HuH-7.5 (cell line): ENCODE data around the gene SNCB.
"Not testable (repeated sequence)": the region's sequence is repeated elsewhere in the genome, so short reads cannot be mapped to it uniquely, and the experiment has no call there.

ENCODE experiments used
- DNase-seq: peaks from one replicate; pipeline ENCODE4 v3.0.0; 2011; ENCODE audit warnings: low spot score

Gene SNCB

GRCh38 chr5:176597417-176598389 lies 32.6 kb downstream of the SNCB start:
- DNase-seq = no peak

- peak; percentile 71 for DNase-seq
Measured at GRCh38 chr5:176596689-176597416, 33.5 kb downstream of the SNCB start.

- no peak for DNase-seq
Measured at GRCh38 chr5:176596069-176596644, 34.2 kb downstream of the SNCB start.

DNA sequence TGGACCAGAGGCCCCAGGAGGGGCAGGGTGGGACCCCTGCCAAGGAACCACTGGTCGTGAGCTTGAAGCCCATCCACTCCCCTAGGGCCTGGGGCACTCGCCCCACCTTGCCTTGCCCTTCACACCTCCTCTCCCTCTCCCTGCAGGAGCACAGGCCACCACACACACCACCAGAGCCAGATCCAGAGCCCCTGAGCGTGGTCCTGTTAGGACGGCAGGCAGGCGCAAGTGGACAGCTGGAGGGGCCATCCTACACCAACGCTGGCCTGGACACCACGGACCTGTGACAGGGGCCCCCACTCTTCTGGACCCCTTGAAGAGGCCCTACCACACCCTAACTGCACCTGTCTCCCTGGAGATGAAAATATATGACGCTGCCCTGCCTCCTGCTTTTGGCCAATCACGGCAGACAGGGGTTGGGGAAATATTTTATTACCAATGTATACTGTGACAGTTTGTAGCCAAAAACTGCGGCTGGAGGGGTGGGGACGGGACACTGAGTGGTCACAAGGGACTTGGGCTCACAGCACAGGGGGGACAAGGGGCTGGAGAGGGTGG lies 34.9 kb downstream of the SNCB start:
- no peak for DNase-seq

DNA sequence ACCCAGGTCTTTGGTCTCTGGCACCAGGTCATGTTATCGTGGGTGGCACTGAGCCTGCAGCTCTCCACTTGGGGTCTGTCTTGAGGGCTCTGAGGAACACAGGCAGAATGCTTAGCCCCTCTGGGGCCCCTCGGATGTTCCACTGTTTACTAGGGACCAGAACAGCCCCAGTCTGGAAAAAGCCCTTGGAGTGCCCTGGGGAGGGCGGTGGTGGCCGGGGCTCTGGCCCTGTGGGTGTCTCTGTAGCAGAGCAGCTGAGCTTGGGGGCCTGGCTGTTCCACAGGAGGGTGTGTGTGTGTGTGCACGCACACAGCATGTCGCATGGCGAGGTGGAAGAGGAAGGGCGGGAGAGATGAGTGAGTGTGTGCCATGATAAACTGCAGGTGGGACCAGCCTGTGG lies 35.8 kb downstream of the SNCB start:
- no peak for DNase-seq

- no peak for DNase-seq
Measured at GRCh38 chr5:176593273-176593869, 37.0 kb downstream of the SNCB start.

GRCh38 chr5:176592573-176592972 lies 37.8 kb downstream of the SNCB start:
- DNase-seq = no peak

DNA sequence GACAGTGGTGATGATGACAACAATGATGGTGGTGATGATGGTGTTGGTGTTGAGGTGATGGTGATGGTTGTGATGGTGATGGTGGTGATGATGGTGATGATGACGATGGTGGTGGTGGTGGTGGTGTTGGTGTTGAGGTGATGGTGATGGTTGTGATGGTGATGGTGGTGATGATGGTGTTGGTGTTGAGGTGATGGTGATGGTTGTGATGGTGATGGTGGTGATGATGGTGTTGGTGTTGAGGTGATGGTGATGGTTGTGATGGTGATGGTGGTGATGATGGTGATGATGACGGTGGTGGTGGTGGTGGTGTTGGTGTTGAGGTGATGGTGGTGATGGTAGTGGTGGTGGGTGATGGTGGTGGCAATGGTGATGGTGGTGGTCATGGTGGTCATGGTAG lies 38.7 kb downstream of the SNCB start:
- DNase-seq = not testable (repeated sequence)

GRCh38 chr5:176590035-176590717 lies 40.2 kb downstream of the SNCB start:
- DNase-seq = no peak

- DNase-seq = no peak
Measured at GRCh38 chr5:176589039-176589769, 41.1 kb downstream of the SNCB start.

GRCh38 chr5:176588297-176588696 lies 42.0 kb downstream of the SNCB start:
- no peak for DNase-seq

GRCh38 chr5:176587398-176587797 lies 42.9 kb downstream of the SNCB start:
- no peak for DNase-seq

DNA sequence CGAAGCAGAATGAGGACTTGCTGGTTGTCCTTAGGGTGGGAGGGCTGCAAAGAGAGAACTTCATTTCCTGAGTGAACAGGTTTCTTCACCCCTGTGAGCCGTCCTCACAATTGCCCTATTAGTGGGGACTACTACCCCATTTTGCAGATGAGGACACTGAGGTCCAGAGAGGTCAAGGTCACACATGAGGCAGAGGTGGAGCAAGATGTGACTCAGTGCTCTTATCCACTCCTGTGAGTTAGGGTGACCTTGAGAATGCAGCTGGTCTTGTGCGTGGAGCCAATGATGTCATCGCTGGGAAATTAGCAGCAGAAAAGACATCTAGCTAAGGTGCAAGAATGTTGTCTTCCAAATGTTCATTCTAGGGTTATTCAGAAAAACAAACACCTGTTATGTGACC lies 47.3 kb downstream of the SNCB start:
- DNase-seq = no peak

DNA sequence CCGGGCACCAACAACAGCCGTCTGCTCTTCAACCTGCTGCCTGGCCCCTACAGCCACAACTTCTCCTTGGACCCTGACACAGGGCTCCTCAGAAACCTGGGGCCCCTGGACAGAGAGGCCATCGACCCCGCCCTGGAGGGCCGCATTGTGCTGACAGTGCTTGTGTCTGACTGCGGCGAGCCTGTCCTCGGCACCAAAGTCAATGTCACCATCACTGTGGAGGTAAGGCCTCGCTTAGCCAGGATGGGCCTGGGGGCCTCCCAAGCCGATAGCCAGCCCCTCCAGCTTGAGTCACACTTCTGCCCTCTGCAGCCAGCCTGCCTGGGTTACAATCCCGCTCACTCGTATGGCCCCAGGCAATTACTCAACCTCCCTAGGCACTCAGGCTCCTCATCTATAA lies 49.0 kb downstream of the SNCB start:
- DNase-seq = no peak

DNA sequence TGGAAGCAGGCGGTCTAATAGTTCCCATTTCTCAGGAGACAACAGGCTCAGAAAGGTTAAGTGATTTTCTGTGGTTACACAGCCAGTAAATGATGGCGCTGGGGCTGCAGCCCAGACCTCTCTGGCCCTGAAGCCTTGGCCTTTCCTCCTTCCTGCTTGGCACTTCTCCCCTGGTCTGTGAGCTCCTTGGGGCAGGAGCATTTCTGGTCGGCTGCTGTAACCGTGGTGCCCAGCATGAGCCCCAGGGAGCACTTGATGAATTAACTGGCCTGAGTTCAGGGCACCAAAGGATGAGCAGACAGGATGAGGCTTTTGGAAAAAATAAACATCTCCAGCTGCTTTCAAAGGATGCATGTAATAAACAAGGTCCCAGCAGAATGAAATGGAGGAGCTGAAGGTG lies 51.0 kb downstream of the SNCB start:
- DNase-seq = no peak

DNA sequence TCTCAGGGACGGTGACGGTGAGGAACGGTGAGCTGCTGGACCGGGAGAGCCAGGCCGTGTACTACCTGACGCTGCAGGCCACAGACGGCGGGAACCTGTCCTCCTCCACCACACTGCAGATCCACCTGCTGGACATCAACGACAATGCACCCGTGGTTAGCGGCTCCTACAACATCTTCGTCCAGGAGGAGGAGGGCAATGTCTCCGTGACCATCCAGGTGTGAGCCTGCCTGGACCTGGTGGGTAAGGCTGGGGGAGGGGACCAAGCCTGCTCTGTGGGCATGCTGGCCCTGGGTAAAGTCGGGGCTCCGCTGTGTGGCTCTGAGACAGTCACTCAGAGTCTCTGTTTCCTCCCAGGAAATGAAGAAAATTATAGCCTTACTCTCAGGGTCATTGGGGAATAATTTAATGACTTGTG lies 51.9 kb downstream of the SNCB start:
- peak; percentile 98 for DNase-seq

DNA sequence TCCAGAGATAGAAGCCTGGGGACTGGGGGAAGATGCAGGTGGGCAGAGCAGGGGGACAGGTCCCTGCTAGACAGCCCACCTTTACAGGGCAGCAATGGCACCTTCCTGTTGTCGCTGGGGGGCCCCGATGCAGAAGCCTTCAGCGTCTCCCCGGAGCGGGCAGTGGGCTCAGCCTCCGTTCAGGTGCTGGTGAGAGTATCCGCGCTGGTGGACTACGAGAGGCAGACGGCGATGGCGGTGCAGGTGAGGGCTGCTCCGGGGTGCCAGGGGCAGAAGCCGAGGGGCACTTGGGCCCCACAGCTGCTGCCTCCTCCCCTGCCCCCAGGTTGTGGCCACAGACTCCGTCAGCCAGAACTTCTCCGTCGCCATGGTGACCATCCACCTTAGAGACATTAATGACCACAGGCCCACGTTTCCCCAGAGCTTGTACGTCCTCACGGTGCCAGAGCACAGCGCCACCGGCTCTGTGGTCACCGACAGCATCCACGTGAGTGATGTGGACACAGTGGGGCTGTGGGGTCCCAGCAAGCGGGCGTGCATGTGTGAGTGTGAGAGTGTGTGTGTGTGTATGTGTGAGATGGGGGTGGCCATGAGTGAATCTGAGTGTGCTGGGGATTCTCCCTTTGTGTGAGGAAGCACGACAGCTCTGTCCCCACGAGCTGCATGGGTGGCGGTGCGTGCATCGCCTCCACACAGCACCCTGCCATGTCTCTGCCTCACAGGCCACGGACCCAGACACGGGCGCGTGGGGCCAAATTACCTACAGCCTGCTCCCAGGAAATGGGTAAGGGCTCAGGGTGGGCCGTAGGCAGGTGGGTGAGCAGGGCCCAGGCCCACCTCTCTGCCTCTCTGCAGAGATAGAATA lies 52.8 kb downstream of the SNCB start:
- no peak for DNase-seq

DNA sequence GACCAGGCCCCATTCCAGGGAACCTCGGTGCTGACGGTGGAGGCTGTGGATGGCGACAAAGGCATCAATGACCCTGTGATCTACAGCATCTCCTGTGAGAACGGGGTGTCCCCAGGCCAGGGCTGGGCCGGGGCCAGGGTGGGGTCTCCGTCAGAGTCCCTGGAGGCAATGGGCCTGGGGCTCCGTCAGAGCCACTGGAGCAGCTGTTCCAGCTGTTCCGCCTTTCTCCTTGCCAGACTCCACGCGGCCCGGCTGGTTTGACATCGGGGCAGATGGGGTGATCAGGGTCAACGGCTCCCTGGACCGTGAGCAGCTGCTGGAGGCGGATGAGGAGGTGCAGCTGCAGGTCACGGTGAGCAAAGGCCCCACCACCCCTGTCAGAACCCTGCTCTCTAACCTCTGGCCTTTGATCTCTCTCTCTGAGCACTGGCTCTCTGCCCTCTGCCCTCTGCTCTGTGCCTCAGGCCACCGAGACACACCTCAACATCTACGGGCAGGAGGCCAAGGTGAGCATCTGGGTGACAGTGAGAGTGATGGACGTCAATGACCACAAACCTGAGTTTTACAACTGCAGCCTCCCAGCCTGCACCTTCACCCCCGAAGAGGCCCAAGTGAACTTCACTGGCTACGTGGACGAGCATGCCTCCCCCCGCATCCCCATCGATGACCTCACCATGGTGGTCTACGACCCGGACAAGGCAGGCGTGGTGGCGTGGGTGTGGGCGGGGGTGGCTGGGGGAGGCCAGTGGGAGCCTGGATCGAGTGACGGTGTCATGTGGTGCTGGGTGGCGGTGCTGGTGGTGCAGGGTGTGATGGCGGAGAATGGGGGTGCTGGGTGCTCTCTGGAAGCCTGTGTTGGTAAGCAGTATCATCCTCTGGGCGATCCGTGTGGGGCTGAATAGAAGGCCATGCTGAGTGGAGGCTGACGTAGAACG lies 54.6 kb downstream of the SNCB start:
- DNase-seq = no peak

DNA sequence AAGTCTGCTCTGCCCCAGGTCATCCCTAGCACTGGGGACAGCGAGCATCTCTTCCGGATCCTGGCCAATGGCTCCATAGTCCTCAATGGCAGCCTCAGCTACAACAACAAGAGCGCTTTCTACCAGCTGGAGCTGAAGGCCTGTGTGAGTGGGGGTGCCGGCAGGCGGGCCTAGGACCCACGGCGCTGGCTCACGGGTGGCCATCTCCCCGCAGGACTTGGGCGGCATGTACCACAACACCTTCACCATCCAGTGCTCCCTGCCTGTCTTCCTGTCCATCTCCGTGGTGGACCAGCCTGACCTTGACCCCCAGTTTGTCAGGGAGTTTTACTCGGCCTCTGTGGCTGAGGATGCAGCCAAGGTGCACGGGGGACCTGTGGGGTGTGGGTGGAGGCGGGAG lies 55.3 kb downstream of the SNCB start:
- no peak for DNase-seq
